NCI-H2107 treated with DMSO at 0.1 percent for 48 hours (cell line): Measurements from ENCODE around the gene HMX1.

Experiments
- DNase-seq: peaks from one replicate; lab custom pipeline; 2025; ENCODE audit not compliant: unreplicated experiment; lab: John Stamatoyannopoulos, UW

The HMX1 gene

GRCh38 chr4:8857766-8858700, 13.6 kb downstream of the HMX1 start:
- no peak for DNase-seq

GRCh38 chr4:8856835-8857621, 14.6 kb downstream of the HMX1 start:
- DNase-seq, result no peak

- DNase-seq, result no peak
Observed at GRCh38 chr4:8855818-8856245, 15.8 kb downstream of the HMX1 start.

- no peak for DNase-seq
Observed at GRCh38 chr4:8854931-8855330, 16.7 kb downstream of the HMX1 start.

DNA sequence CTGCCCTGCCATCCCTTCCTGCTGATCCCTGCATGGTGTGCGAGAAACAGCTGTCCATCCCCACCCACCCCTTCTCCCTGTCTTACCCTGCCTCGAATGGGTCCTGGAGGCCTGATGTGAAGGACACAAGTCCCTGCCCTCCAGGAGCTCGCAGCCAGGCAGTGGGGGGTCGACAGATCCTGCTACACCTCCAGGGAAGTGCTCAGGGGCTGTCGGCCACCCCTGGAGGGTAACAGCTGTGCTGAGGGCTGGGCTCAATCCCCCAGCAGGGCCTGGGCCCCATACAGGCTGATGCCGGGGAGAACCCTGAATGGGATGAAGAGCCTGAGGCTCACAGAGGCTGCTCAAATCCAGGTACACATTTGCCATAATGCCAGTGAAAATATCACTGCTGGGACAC, 17.6 kb downstream of the HMX1 start:
- DNase-seq, result no peak

DNA sequence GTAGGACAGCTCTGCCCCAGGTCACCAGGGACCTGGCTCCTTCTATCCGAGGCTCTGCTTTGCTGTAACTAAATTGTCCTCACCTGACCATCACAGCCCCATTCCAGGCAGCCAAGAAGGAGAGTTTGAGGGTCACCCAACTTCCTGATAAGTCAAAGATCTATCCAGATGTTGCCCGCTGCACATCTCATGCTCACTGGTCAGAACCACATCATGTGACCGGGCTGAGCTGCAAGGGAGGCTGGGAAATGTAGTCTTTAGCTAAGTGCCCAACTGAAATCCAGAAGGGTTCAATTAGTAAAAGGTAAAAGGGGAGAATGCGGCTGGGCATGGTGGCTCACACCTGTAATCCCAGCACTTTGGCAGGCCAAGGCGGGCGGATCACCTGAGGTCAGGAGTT, 18.4 kb downstream of the HMX1 start:
- no peak for DNase-seq

GRCh38 chr4:8852118-8852704, 19.4 kb downstream of the HMX1 start:
- DNase-seq, result no peak

DNA sequence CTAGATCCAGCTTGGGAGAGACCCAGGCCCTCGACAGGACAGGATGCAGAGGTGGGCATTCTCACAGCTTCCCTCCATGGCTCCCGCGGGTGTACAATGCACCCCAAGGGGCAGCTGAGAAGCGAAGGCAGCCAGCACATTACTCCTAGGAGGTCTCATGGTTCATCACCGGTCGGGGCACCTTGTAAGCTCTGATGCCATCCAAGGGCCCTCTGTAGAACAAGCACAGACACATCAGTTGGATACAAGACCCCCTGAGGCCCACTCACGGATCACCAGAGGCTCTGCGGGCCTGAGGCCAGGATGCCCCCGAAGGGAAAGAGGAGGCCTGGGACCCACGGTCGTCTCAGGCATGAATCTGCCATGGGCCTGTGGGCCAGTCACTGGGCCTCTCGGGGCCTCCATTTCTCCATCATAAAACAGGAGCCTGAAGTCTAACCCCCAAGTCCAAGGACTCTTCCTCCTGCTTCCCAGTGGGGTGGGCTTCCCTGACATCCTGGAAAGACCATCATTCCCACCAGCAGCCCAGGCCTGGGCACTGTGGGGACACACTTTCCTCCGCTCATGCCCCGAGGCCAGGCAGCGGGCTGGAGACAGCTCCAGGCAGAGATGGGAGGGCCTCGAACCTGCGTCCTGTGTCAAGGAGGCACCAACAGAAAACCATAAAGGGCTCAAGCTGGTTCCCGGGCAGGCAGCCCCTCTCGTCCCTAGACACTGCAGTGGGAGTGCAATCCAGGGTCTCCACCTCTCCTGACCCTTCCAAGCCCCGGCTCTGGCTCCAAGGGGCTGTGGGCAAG, 20.1 kb downstream of the HMX1 start:
- no peak for DNase-seq

GRCh38 chr4:8850830-8851188, 20.8 kb downstream of the HMX1 start:
- DNase-seq, result no peak

DNA sequence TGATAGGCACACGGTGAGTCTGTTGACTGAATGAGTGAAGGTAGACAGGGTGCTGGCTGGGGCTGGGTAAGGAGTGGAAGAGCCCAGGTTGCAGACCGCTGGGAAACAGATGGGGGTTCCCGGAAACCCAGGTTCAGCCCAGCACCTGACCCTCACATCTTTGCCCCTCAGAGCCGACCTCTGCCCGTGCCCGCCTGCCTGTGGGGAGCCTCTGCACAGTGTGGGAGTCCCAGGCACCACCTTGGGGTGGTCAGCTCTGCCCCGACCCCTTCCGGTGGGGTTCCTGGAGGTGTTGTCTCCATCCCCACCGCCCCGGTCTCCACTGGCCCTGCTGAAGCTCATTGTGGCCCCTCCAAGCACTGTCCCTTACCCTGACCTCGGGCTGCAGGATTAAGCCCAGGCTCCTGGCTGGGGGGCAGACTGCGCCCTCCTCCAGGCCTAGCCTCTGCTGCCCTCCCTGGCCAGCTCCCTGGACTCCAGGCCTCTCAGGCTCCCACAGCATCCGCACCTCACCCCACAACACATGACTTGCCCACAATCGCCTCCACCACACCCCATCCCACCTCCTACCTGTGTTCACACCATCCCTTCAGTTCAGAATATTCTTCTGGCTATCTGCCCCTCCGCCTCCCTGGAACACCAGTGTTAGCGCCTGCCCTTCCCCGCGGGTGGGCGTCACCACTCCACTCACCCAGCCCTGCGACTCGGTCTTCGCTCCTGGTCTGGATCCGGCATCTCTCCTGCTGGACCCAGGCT, 21.4 kb downstream of the HMX1 start:
- no peak for DNase-seq

DNA sequence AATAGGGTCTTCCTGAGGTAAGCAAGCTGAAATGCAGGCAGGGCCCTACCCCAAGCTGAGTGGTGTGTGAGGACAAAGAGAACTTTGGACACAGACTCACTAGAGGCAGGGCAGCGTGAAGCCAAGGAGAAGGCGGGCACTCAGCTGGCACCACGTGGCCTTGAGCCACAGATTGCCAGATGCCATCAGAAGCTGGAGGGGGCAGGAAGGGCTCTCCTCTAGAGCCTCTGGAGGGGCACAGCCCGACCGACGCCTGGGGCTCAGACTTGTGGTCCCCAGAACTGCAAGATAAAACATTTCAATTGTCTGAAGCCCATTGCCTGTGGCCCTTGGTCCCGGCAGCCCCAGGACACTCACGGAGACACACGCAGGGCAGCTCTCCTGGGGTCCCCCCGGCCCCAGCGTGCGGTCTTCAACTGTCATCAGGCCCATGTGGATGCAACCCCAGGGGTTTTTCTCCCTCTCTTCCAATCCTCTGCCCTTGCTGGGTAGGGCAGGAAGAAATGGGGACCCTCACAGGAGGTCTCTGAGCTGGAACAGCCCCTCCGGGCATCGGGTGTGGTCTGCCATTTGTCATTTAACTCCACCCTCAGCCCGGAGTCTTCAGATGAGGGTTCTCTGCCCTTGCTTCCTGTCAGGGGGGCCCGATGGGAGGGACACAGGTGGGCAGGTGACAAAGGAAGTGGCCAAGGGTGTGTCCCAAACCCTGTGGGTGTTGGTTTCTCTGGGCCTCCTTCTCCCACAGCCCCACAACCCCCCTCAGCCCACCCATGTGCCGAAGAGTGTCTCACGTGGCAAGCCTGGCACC, 22.2 kb downstream of the HMX1 start:
- DNase-seq, result no peak

DNA sequence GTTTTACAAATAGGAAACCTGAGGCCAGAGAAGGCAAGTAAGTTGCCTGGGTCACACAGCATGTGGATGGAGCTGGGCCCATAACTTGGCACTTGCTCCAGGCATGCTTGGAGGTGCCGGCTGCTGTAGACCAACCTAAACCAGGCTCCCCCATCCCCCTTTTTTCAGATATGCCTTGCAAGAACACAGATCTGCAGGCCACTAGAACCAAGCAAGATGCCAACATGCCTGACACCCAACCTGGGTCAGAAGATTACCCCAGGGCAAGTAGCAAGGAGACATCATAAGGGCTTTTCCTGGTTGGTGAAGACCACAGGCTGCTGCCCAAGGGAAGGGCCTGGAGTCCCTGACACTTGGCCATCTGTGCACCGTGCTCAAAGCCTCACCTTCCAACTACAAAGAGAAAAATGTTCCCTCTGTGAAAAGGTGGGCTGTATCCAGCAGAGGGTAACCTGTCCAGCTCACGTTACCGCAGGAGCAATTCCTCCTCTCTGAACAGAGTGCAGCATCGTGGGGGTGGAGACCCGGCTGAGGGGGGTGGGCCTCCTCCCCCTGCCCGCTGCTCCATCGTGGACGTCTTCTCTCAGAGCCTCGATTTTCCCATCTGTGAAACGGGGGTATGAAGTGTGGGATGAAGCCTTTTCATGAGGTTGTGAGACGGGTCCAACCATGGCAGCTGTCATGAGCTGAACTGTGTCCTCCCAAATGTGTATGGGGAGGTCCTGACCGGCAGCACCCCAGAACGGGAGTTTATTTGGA, 23.0 kb downstream of the HMX1 start:
- DNase-seq, result no peak

- no peak for DNase-seq
Observed at GRCh38 chr4:8847764-8848163, 23.9 kb downstream of the HMX1 start.

- DNase-seq, result no peak
Observed at GRCh38 chr4:8847331-8847730, 24.3 kb downstream of the HMX1 start.

GRCh38 chr4:8846826-8847225, 24.8 kb downstream of the HMX1 start:
- no peak for DNase-seq

GRCh38 chr4:8846046-8846720, 25.5 kb downstream of the HMX1 start:
- DNase-seq, result no peak

DNA sequence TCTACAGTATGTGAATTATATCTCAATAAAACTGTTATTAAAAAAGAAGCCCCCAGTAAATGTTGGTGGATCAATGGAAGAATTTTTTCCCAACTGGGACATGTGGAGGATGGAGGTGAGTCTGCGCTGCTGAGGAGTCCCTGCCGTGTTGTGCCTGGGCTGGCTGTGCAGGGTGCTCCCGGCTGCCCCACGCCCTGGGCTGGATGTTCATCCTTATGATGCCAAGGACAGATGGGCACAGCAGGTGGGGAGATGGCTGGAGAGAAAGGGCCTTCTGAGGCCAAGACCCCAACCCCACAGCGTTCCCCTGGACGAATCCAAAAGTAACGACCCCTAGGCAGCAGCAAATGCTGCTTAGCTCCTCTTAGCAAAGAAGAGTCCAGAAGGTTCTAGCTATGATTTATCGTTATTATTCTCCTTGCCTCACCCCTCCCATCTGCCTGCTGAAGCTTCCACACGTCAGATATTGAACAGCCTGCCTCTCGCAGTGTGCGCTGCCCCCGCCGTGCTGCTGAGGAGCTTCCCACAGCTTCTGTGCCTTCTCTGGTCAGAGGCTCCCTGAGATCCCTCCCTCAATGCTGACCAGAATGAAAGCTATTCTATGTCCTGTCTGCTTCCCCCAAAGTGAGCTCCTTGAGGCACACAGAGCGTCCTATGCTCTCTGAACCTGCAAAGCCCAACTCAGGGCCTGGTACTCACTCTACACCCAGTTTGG, 26.5 kb downstream of the HMX1 start:
- DNase-seq, result no peak

DNA sequence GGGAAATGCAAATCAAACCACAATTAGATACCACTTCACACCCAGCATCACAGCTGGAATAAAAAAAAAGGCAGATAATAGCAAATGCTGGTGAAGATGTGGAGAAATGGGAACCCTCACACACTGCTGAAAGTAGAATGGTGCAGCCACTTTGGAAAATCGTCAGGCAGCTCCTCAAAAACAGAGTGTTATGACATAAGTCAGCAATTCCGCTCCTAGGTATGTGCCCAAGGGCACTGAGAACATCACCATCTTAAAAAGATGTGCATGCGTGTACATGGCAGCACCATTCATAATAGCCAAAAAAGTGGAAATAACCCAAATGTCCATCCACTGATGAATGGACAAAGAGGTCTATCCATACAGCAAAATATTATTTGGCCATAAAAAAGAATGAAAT, 28.0 kb downstream of the HMX1 start:
- no peak for DNase-seq
